H1 (cell line): ENCODE data around the gene TAPT1. TPM values are rescaled to one million over a fixed set of nuclear protein-coding genes. Genes with fewer than 3 reads are reported as not detected.

ENCODE experiments used
- CTCF ChIA-PET: fragments of 300-600 bp; sonication (Branson Sonifier 250); formaldehyde crosslinking; loops from one replicate; lab custom pipeline; 2021; ENCODE audit not compliant: partially characterized antibody; lab: Charles Lee
- POLR2A ChIA-PET: fragments of 300-600 bp; sonication (Branson Sonifier 250); formaldehyde crosslinking; loops from one replicate; lab custom pipeline; 2021; ENCODE audit warnings: inconsistent platforms; ENCODE audit not compliant: partially characterized antibody; lab: Charles Lee
- DNase-seq, 2 experiments: peaks; one replicate each; pipeline versions ENCODE4 v3.0.0 to v3.0.0-alpha.2; 2010 to 2022; ENCODE audit warnings: low spot score in 2 of 2, low read depth in 1 of 2, mixed read lengths in 1 of 2
- FAIRE-seq: peaks from 2 replicates; lab custom pipeline; 2011; peaks lifted over from hg19 to GRCh38; lab: Jason Lieb, UNC
- H2AFZ ChIP-seq: 2 replicates; pipeline ENCODE4 v1.8.1; 2012; ENCODE audit warnings: low read length, inconsistent platforms
- H2AK5ac ChIP-seq: 2 replicates; pipeline ENCODE4 v1.6.1; 2013; ENCODE audit warnings: low read depth, low read length
- H2BK120ac ChIP-seq: replicated peaks from 2 replicates; pipeline ENCODE3; 2013; ENCODE audit warnings: low read depth, low read length, inconsistent platforms
- H2BK12ac ChIP-seq: 2 replicates; pipeline ENCODE4 v1.6.1; 2013; ENCODE audit warnings: low read depth, low read length
- H2BK15ac ChIP-seq: 2 replicates; pipeline ENCODE4 v1.6.1; 2013; ENCODE audit warnings: low read length
- H2BK20ac ChIP-seq: 2 replicates; pipeline ENCODE4 v1.6.1; 2013; ENCODE audit warnings: low read length
- H2BK5ac ChIP-seq: 2 replicates; pipeline ENCODE4 v1.6.1; 2013; ENCODE audit warnings: low read depth, low read length
- H3K14ac ChIP-seq: 2 replicates; pipeline ENCODE4 v1.6.1; 2013; ENCODE audit warnings: inconsistent platforms; ENCODE audit not compliant: insufficient read length
- H3K18ac ChIP-seq: 2 replicates; pipeline ENCODE4 v1.6.1; 2013; ENCODE audit warnings: low read length; ENCODE audit errors: extremely low read depth
- H3K23ac ChIP-seq: 2 replicates; pipeline ENCODE4 v1.6.1; 2013; ENCODE audit warnings: inconsistent platforms; ENCODE audit not compliant: insufficient read length
- H3K23me2 ChIP-seq: 2 replicates; pipeline ENCODE4 v1.6.1; 2013; ENCODE audit warnings: low read depth, low read length
- H3K27ac ChIP-seq: 2 replicates; pipeline ENCODE4 v1.6.1; 2011; ENCODE audit warnings: low read depth, low read length, inconsistent platforms
- H3K27me3 ChIP-seq, 4 experiments: replicated peaks in 1 of 4; 1 replicate in 1 of 4; 2 replicates in 3 of 4; pipeline versions ENCODE4 v1.6.1 to v1.8.1; 2011 to 2013; ENCODE audit warnings: low read length in 3 of 4, mild to moderate bottlenecking in 3 of 4, inconsistent platforms in 2 of 4, mixed read lengths in 2 of 4, moderate library complexity in 1 of 4; ENCODE audit not compliant: control insufficient read depth in 3 of 4, insufficient read depth in 3 of 4; ENCODE audit errors: extremely low read depth in 1 of 4
- H3K36me3 ChIP-seq, 4 experiments: 2 replicates each; pipeline versions ENCODE4 v1.6.1 to v1.8.1; 2011 to 2013; ENCODE audit warnings: mild to moderate bottlenecking in 4 of 4, low read length in 3 of 4, moderate library complexity in 2 of 4, control low read depth in 1 of 4, inconsistent platforms in 1 of 4; ENCODE audit not compliant: insufficient read depth in 4 of 4, control insufficient read depth in 2 of 4
- H3K4ac ChIP-seq: replicated peaks from 2 replicates; pipeline ENCODE3; 2013; ENCODE audit warnings: low read length, low read depth, mixed read lengths, inconsistent platforms; ENCODE audit not compliant: insufficient read length
- H3K4me1 ChIP-seq, 4 experiments: replicated peaks in 1 of 4; 1 replicate in 1 of 4; 2 replicates in 3 of 4; pipeline versions ENCODE4 v1.6.1 to v1.8.1; 2011 to 2013; ENCODE audit warnings: low read length in 3 of 4, inconsistent platforms in 2 of 4, mixed read lengths in 1 of 4; ENCODE audit not compliant: insufficient read depth in 4 of 4, control insufficient read depth in 3 of 4
- H3K4me2 ChIP-seq, 2 experiments: 2 replicates each; pipeline versions ENCODE4 v1.6.1 to v1.8.1; 2011 to 2013; ENCODE audit warnings: low read depth in 2 of 2, low read length in 2 of 2, control low read depth in 1 of 2, inconsistent platforms in 1 of 2, mild to moderate bottlenecking in 1 of 2; ENCODE audit not compliant: insufficient read depth in 1 of 2
- H3K4me3 ChIP-seq, 4 experiments: fragments of 200-600, 300-600 bp in 1 of 4; sonication (generic), shearing (Covaris generic), sonication (Bioruptor Twin) in 1 of 4; 2 replicates each; pipeline versions ENCODE4 v1.5.1 to v1.8.1; 2011 to 2016; ENCODE audit warnings: low read length in 4 of 4, low read depth in 3 of 4, control low read depth in 2 of 4, inconsistent platforms in 2 of 4, mild to moderate bottlenecking in 2 of 4, mixed read lengths in 1 of 4, moderate library complexity in 1 of 4; ENCODE audit not compliant: insufficient read depth in 2 of 4; ENCODE audit errors: extremely low read depth in 1 of 4
- H3K56ac ChIP-seq: replicated peaks from 2 replicates; pipeline ENCODE3; 2013; ENCODE audit warnings: low read depth, mild to moderate bottlenecking, mixed read lengths, low read length, inconsistent platforms; ENCODE audit not compliant: insufficient read length
- H3K79me1 ChIP-seq: 2 replicates; pipeline ENCODE4 v1.6.1; 2013; ENCODE audit warnings: low read depth, low read length, control low read depth
- H3K79me2 ChIP-seq, 2 experiments: 2 replicates each; pipeline versions ENCODE4 v1.6.1 to v1.8.1; 2012 to 2013; ENCODE audit warnings: low read length in 2 of 2, mild to moderate bottlenecking in 2 of 2, inconsistent platforms in 1 of 2; ENCODE audit not compliant: insufficient read depth in 2 of 2, control insufficient read depth in 1 of 2
- H3K9ac ChIP-seq, 4 experiments: replicated peaks in 1 of 4; 1 replicate in 1 of 4; 2 replicates in 3 of 4; pipeline versions ENCODE4 v1.6.1 to v1.8.1; 2011 to 2013; ENCODE audit warnings: low read depth in 3 of 4, low read length in 3 of 4, control low read depth in 2 of 4, mild to moderate bottlenecking in 2 of 4, moderate library complexity in 2 of 4, inconsistent platforms in 1 of 4; ENCODE audit errors: extremely low read depth in 1 of 4
- H3K9me3 ChIP-seq, 2 experiments: 2 replicates each; pipeline versions ENCODE4 v1.6.1 to v1.8.1; 2012 to 2013; ENCODE audit warnings: mild to moderate bottlenecking in 2 of 2, moderate library complexity in 2 of 2, control low read depth in 1 of 2, inconsistent platforms in 1 of 2, low read depth in 1 of 2, low read length in 1 of 2, mixed read lengths in 1 of 2; ENCODE audit not compliant: insufficient read depth in 2 of 2
- H4K20me1 ChIP-seq, 2 experiments: replicated peaks in 1 of 2; 2 replicates each; pipeline versions ENCODE3 to v1.8.1; 2011 to 2013; ENCODE audit warnings: inconsistent platforms in 2 of 2, low read length in 2 of 2, mild to moderate bottlenecking in 1 of 2; ENCODE audit not compliant: insufficient read depth in 2 of 2, control insufficient read depth in 1 of 2
- H4K5ac ChIP-seq: 2 replicates; pipeline ENCODE4 v1.6.1; 2013; ENCODE audit warnings: low read length, low read depth, mixed read lengths, inconsistent platforms; ENCODE audit not compliant: insufficient read length
- H4K8ac ChIP-seq: 2 replicates; pipeline ENCODE4 v1.8.0; 2013; ENCODE audit warnings: mild to moderate bottlenecking, moderate library complexity, low read length, inconsistent platforms; ENCODE audit not compliant: insufficient read depth; ENCODE audit errors: extremely low read depth
- H4K91ac ChIP-seq: replicated peaks from 2 replicates; pipeline ENCODE3; 2013; ENCODE audit warnings: low read length, mixed read lengths, inconsistent platforms; ENCODE audit not compliant: insufficient read length
- WGBS, 2 experiments: shearing (Covaris generic) in 1 of 2; methylation state at CpG; one replicate each; pipeline versions ENCODE4 v1.1.6 to v1.1.7; 2013 to 2015; ENCODE audit warnings: low lambda C conversion rate in 2 of 2, mixed read lengths in 2 of 2, inconsistent platforms in 1 of 2, low coverage in 1 of 2, missing lambda C conversion rate in 1 of 2; ENCODE audit not compliant: insufficient replicate concordance in 2 of 2, insufficient coverage in 1 of 2, insufficient read length in 1 of 2; ENCODE audit errors: extremely low coverage in 1 of 2, missing lambda C conversion rate in 1 of 2; 5-methylcytosine and 5-hydroxymethylcytosine counted together
- polyA plus RNA-seq, 7 experiments: library from polyadenylated mRNA; depleted of rRNA in 3 of 7; stranded (reverse) in 5 of 7; unstranded in 2 of 7; fragments of >200 nt in 5 of 7; fragments of 200-250 nt in 2 of 7; gene quantifications; 1 replicate in 5 of 7; 2 replicates in 1 of 7; 4 replicates in 1 of 7; pipeline versions ENCODE4 v1.2.1 to v1.2.3, GENCODE V29; 2011 to 2013; ENCODE audit warnings: missing spikeins in 2 of 7, mixed read lengths in 2 of 7
- total RNA-seq: library from RNA; stranded (reverse); fragmentation: NEBNext Ultra II Directional; extraction: Animal tissue kit (Norgen Biotek cat#: 25700); gene quantifications from 2 replicates; pipeline ENCODE4 v1.2.1, GENCODE V29; 2021

Gene TAPT1
- total and polyA plus RNA-seq, 2 of the 8 experiments (the other 6 are each of a cell fraction or from before 2014, with no cell fraction given), result 4.2 to 15.3 TPM

GRCh38 chr4:16194214-16194613, 32.1 kb downstream of the TAPT1 start:
- H3K79me1 ChIP-seq, result no peaks in the 10 kb centered on the region
- no peak overlapping the region for H4K8ac ChIP-seq
- WGBS, 2 experiments, result 94% methylated on average over 3 of the region's 3 CpGs; no CpG with 5 or more reads in 1 of the 2 experiments
- ChIA-PET POLR2A (no interaction called here), CTCF (interaction anchor here (0.8 to 6.0 kb wide), 3 partner anchors 12 to 227 kb away, joined by 3 to 57 read pairs (median 3); no protein-coding TSS in a partner anchor)
- H3K36me3 ChIP-seq, result peaks cover 0 to 4% (median 2%) of the 10 kb centered on the region in 4 experiments; a peak in 3 of 8 replicates
- no peak overlapping the region for H4K5ac ChIP-seq
- no peaks in the 10 kb centered on the region for H3K79me2 ChIP-seq
- no peaks in the 10 kb centered on the region for H4K20me1 ChIP-seq
- H3K4me3 ChIP-seq, result no peak overlapping the region
- H3K4me2 ChIP-seq, result no peak overlapping the region
- no peak overlapping the region for H2AK5ac ChIP-seq
- no peaks in the 10 kb centered on the region for H3K27me3 ChIP-seq
- no peak overlapping the region for H2BK12ac ChIP-seq
- no peak overlapping the region for H2BK120ac ChIP-seq
- no peaks in the 10 kb centered on the region for H3K23me2 ChIP-seq
- H3K56ac ChIP-seq, result no peak overlapping the region
- H2BK5ac ChIP-seq, result no peak overlapping the region
- no peaks in the 10 kb centered on the region for H3K9me3 ChIP-seq
- no peak overlapping the region for H3K18ac ChIP-seq
- no peak overlapping the region for H3K27ac ChIP-seq
- FAIRE-seq, result no peak
- no peak overlapping the region for H2AFZ ChIP-seq
- DNase-seq, result no peak
- no peak overlapping the region for H2BK15ac ChIP-seq
- H3K4me1 ChIP-seq, result peaks cover 0 to 3% (median 1%) of the 10 kb centered on the region in 4 experiments; a peak in 2 of 7 replicates
- H3K4ac ChIP-seq, result no peak overlapping the region
- no peak overlapping the region for H4K91ac ChIP-seq
- H3K9ac ChIP-seq, result no peak overlapping the region
- H2BK20ac ChIP-seq, result no peak overlapping the region
- no peak overlapping the region for H3K14ac ChIP-seq
- H3K23ac ChIP-seq, result no peak overlapping the region
